GM18499 (cell line): Measurements from ENCODE around the gene NFIB.

Experiments
- ATAC-seq: cut with Tn5 transposase; IDR thresholded peaks from one replicate; pipeline ENCODE4 v1.9.1; 2021; ENCODE audit warnings: moderate number of reproducible peaks; ENCODE audit not compliant: insufficient read depth, unreplicated experiment

NFIB gene

DNA sequence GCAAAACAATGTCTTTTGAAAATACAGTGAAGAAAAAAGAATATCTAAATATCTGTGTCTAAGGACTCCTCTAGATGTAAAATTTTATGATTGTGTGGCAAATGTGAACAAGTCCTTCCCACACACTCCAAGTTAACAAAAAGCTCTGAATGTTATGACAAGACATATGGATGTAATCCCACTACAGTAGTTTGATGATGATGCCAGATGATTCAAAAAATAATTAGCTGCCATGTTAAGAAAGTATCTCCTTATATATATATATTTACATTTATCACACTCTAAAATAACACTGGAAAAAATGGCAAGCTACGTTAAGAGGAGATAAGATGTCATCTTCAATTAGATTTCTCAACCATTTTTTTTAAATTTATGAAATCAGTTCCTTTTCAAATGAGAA, 178.5 kb downstream of the NFIB start:
- ATAC-seq, result no peak

- ATAC-seq, result no peak
Observed at GRCh38 chr9:14133394-14133793, 180.5 kb downstream of the NFIB start.

DNA sequence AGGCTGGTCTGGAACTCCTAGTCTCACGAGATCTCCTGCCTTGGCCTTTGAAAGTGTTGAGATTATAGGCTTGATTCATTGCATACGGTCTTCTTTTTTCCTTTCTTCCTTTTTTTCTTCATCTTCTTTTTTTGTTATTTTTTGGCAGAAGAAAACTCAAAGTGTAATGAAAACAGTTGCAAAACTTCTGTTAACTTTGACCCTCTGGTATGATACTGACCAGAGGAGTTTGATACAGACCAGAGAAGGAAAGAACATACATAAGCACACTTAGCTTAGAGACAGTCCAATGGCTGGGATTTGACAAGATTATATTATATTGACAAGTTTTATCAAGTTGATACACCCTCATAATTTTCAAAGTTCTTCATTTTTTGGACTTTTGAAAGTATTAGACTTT, 181.2 kb downstream of the NFIB start:
- ATAC-seq, result no peak

- ATAC-seq, result no peak
Observed at GRCh38 chr9:14131356-14132088, 182.4 kb downstream of the NFIB start.

DNA sequence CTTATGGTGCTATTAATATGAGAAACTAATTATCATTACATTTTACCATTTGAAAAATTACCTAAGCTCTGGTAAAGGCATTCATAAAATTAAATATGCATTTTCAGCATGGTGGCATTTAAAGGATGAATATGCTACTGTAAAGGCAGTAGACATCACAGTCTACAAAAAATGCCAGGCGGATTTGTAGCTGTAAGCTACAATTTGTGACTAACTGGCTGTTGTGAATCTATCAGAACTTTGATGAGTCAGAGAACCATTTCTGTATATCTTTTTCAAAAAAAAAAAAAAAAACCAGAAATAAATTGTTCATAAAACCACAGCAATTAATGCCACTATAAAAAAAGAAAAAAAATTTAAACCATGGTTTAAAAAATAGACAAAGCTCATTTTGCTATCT, 186.3 kb downstream of the NFIB start:
- ATAC-seq, result no peak

GRCh38 chr9:14119694-14120514, 194.0 kb downstream of the NFIB start:
- ATAC-seq, result no peak

DNA sequence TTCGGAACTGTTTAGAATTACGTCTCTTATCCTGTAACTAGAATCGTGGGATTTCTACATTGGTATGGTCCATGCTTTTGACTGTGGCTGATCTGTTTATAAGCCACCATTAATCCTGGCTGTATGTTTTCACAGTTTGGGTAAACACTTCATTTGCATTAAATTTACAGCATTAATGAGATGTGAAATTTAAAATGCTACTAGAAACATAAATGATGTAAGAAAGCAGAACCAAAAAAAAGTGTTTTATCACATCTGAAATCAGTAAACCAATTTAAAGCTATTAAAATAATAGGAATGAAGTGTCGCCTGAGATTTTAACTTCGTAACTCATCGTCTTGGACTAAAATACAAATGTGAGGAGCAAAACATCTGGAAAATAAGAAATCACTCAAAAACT, 201.7 kb downstream of the NFIB start:
- no peak for ATAC-seq

DNA sequence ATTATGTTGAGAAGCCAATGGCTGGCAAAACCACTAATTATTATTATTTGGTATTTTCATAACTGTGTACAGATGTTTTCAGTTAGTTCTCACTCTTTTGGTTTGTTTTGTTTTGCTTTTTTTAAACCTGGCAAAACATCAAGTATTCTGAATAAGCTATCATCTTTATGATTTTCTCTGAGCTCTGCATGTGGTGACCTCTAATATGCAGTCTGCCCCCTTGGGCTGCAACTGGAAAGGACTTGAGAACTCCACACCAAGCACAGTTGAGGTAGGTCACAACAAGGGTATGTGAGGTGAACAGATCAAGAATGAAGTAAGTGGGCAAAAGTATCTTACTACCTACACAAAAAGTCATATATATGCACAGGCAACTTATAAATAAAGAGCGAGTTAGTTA, 202.2 kb downstream of the NFIB start:
- no peak for ATAC-seq

GRCh38 chr9:14107977-14108376, 206.0 kb downstream of the NFIB start:
- ATAC-seq, result no peak

- no peak for ATAC-seq
Observed at GRCh38 chr9:14107495-14107894, 206.4 kb downstream of the NFIB start.

GRCh38 chr9:14106699-14107098, 207.2 kb downstream of the NFIB start:
- no peak for ATAC-seq

DNA sequence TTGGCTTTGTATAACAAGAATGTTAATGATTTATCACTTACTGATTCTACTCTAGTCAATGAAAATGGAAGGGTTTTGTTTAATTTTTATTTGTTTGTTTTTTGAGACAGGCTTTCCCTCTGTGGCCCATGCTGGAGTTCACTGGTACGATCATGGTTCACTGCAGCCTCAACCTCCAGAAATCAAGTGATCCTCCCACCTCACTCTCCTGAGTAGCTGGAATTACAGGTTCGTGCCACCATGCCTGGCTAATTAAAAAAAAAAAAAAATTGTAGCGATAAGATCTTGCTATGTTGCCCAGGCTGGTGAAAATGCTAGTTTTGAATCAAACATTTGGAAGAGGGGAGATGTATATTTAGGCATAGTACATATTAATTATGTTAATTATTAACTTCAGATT, 209.4 kb downstream of the NFIB start:
- no peak for ATAC-seq

DNA sequence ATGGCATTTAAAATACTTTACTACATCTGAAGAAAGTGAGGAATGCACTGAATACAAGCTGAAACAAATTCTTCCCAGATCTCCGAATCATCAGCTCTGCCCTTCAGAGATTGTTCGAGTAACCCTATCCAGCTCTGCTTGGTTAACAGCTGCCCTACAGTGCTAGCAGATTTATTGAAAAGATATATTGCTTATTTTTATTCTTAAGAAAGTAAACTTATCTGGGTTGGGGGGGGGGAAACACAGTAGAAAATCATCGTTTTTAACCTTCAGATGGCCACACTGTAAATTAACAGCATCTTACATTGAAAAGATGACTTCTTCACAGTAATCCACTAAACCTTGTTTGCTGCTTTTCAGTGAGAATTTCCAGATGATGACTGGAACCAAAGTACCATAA, 210.8 kb downstream of the NFIB start:
- ATAC-seq, result no peak

- no peak for ATAC-seq
Observed at GRCh38 chr9:14099737-14100136, 214.2 kb downstream of the NFIB start.

DNA sequence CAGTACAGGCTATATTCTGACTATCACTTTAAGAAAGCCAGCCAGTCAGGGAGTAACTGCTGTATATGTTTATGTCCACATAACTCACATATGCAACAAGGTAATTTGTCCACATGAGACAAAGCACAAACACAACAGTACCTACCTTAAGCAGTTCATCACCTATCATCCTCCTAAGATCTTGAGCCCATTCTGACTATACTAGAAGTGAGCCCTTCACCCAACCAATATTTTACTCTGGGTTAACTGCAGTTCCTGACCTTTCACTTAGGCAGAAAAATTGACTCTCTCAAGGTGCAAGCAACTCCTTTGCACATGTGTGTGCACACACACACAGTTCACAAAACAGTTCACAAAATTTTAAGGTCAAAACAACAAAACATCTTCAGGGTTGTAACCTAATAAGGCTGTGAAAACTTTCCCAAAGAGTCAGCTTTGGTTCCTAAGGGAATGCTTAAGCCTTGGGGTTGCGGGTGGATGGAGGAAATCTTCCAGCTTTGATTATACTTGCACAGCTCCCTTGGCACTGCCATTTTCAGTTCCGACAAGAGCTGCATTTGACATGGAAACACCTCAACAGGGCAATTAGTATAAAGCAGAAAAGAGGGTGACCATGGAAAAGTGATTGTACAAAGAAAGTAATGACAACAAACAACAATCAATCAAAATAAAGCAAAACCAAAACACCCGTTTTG, 215.3 kb downstream of the NFIB start:
- ATAC-seq, result no peak

- ATAC-seq, result no peak
Observed at GRCh38 chr9:14097666-14098415, 216.1 kb downstream of the NFIB start.

- ATAC-seq, result no peak
Observed at GRCh38 chr9:14097215-14097614, 216.7 kb downstream of the NFIB start.

DNA sequence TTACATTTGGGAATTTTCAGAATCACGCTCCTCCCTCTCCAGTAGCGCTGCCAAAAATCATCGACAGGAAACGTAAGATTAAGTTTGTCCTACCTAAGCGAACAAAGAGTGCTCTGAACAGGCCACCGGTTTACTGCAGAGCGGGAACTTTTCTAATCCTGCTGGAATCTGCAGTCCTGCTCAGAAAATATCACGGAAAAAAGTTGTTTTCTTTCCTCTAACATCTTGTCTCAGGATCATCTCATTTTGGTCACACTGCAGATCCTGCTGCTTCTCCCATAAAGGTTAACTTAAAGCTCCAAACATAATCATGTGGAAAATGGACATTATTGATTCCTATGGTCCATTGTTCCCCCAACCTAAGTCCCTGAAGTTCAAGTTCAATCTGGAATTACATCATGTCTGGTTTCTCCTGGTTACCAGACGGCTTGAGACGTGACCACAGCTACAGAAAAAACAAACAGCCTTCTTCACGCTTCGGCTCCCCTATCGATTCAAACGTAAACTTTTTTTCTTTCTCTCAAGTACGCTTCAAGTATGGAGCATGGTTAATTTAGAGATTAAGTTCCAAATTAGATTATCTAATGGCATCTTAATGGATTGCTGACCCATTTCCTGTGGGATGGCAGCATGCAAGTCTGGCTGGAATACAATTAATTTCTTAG, 217.6 kb downstream of the NFIB start:
- ATAC-seq, result no peak

- no peak for ATAC-seq
Observed at GRCh38 chr9:14095277-14095676, 218.7 kb downstream of the NFIB start.

GRCh38 chr9:14094491-14094890, 219.4 kb downstream of the NFIB start:
- no peak for ATAC-seq
